Thyroid gland (tissue), 4 donors: ENCODE measurements around the gene CACHD1. TPM values are rescaled to one million over a fixed set of nuclear protein-coding genes. Genes with fewer than 3 reads are reported as not detected.
A peak's percentile ranks its signal among the peaks of the same experiment; 100 is the strongest.

Experiments
- DNase-seq, 2 donors: peaks; one replicate each; pipeline ENCODE4 v3.0.0-alpha.2; 2019
- H3K27ac ChIP-seq, 3 donors: fragments of 200-600 bp; sonication (generic); 1 replicate in 2 of 3; 2 replicates in 1 of 3; pipeline ENCODE4 v1.5.1; 2016 to 2019; ENCODE audit warnings: mild to moderate bottlenecking in 1 of 3, moderate library complexity in 1 of 3
- H3K27me3 ChIP-seq: fragments of 200-600 bp; sonication (generic); one replicate; pipeline ENCODE4 v1.5.1; 2019
- H3K36me3 ChIP-seq, 2 donors: fragments of 200-600 bp; sonication (generic); one replicate each; pipeline ENCODE4 v1.5.1; 2016 to 2019
- H3K4me1 ChIP-seq, 2 donors: fragments of 200-600 bp; sonication (generic); one replicate each; pipeline ENCODE4 v1.5.1; 2017 to 2019
- H3K4me3 ChIP-seq, 3 donors: fragments of 200-600 bp; sonication (generic); replicated peaks in 1 of 3; 1 replicate in 2 of 3; 2 replicates in 1 of 3; pipeline ENCODE4 v1.5.1; 2016; ENCODE audit warnings: mild to moderate bottlenecking in 1 of 3
- H3K9me3 ChIP-seq: fragments of 200-600 bp; sonication (generic); one replicate; pipeline ENCODE4 v1.5.1; 2017
- CTCF ChIP-seq, 6 experiments: fragments of 200-600 bp in 3 of 6; fragments of 450-650 bp in 3 of 6; sonication (generic) in 3 of 6; IDR thresholded peaks; one replicate each; pipeline ENCODE4 v1.5.1; 2016 to 2019; ENCODE audit warnings: antibody characterized with exemption in 6 of 6, mild to moderate bottlenecking in 2 of 6, inconsistent platforms in 1 of 6, moderate library complexity in 1 of 6
- POLR2A ChIP-seq, 2 donors: fragments of 450-650 bp; IDR thresholded peaks; one replicate each; pipeline ENCODE4 v1.6.1; 2017; ENCODE audit warnings: antibody characterized with exemption in 2 of 2, mild to moderate bottlenecking in 2 of 2, moderate library complexity in 1 of 2
- WGBS, 2 donors: methylation state at CpG; one replicate each; pipeline ENCODE4 v1.1.5; 2017; 5-methylcytosine and 5-hydroxymethylcytosine counted together
- intact Hi-C: fragments of 100-400 bp; cut with DNase I; formaldehyde crosslinking; loops from one replicate; pipeline ENCODE4 v1.15.1; 2023
- total RNA-seq, 4 donors: library from RNA; depleted of rRNA; stranded (reverse); fragments of >200 nt; gene quantifications; one replicate each; pipeline ENCODE4 v1.2.3, GENCODE V29; 2016

Gene CACHD1
- total RNA-seq, 4 donors from 2014 or later: 12.9 to 25.1 (median 17.0) TPM

- Histone ChIP-seq H3K9me3 (no peaks in the 10 kb centered on the region), H3K4me1 (peaks cover 0 to 5% of the 10 kb centered on the region in 2 donors), H3K27ac (no peak overlapping the region), H3K36me3 (peaks cover 6 to 17% of the 10 kb centered on the region in 2 donors), H3K27me3 (no peaks in the 10 kb centered on the region), H3K4me3 (no peak overlapping the region)
- WGBS, 2 donors: 96% methylated on average over 1 of the region's 1 CpG
- intact Hi-C loops: loop anchor here (10.0 kb wide), 1 partner anchor 203 kb away; the partner anchor contains the start of gene CACHD1
- DNase-seq: no peak
- TF ChIP-seq POLR2A (IDR thresholded peaks at IDR 0.05) (no peak), CTCF (IDR thresholded peaks at IDR 0.05) (no peak)
Measured at GRCh38 chr1:64677532-64677931, 207.6 kb downstream of the CACHD1 start.

GRCh38 chr1:64678366-64678765 is 208.4 kb downstream of the CACHD1 start:
- TF ChIP-seq CTCF (IDR thresholded peaks at IDR 0.05): no peak
- no peak for TF ChIP-seq POLR2A (IDR thresholded peaks at IDR 0.05)
- WGBS, 2 donors: 36 to 44% methylated on average over 3 of the region's 3 CpGs
- H3K36me3 ChIP-seq: peaks cover 8 to 12% of the 10 kb centered on the region in 2 donors

GRCh38 chr1:64679177-64679576 is 209.2 kb downstream of the CACHD1 start:
- H3K4me1 ChIP-seq: peaks cover 0 to 5% of the 10 kb centered on the region in 2 donors
- WGBS, 2 donors: 96 to 98% methylated on average over 6 of the region's 6 CpGs
- H3K4me3 ChIP-seq: no peak overlapping the region
- no peaks in the 10 kb centered on the region for H3K9me3 ChIP-seq
- TF ChIP-seq POLR2A (IDR thresholded peaks at IDR 0.05) (no peak), CTCF (IDR thresholded peaks at IDR 0.05) (no peak)
- intact Hi-C loops: loop anchor here (10.0 kb wide), 1 partner anchor 204 kb away; the partner anchor contains the start of gene CACHD1
- H3K27me3 ChIP-seq: no peaks in the 10 kb centered on the region
- H3K27ac ChIP-seq: no peak overlapping the region
- no peak for DNase-seq
- peaks cover 8 to 10% of the 10 kb centered on the region in 2 donors for H3K36me3 ChIP-seq

More at GRCh38 chr1:64678366-64678765, 208.4 kb downstream of the CACHD1 start:
- intact Hi-C loops: loop anchor here (10.0 kb wide), 1 partner anchor 204 kb away; the partner anchor contains the start of gene CACHD1
- peak; percentile 26 to 38 for DNase-seq
- Histone ChIP-seq H3K27ac (no peak overlapping the region), H3K4me3 (no peak overlapping the region), H3K4me1 (peaks cover 0 to 5% of the 10 kb centered on the region in 2 donors), H3K9me3 (no peaks in the 10 kb centered on the region), H3K27me3 (no peaks in the 10 kb centered on the region)

- Histone ChIP-seq H3K4me1 (peaks cover 0 to 5% of the 10 kb centered on the region in 2 donors), H3K27ac (no peak overlapping the region), H3K27me3 (no peaks in the 10 kb centered on the region), H3K9me3 (no peaks in the 10 kb centered on the region), H3K4me3 (no peak overlapping the region), H3K36me3 (peaks cover 8 to 10% of the 10 kb centered on the region in 2 donors)
- WGBS, 2 donors: 90 to 92% methylated on average over 2 of the region's 2 CpGs
- no peak for DNase-seq
- no peak for TF ChIP-seq POLR2A (IDR thresholded peaks at IDR 0.05)
- TF ChIP-seq CTCF (IDR thresholded peaks at IDR 0.05): no peak
- intact Hi-C loops: no loop called here
Measured at GRCh38 chr1:64680599-64680998, 210.7 kb downstream of the CACHD1 start.

GRCh38 chr1:64681043-64681442 is 211.1 kb downstream of the CACHD1 start:
- intact Hi-C loops: no loop called here
- peaks cover 0 to 5% of the 10 kb centered on the region in 2 donors for H3K4me1 ChIP-seq
- 85 to 92% methylated on average over 5 of the region's 5 CpGs for WGBS, 2 donors
- peaks cover 8 to 10% of the 10 kb centered on the region in 2 donors for H3K36me3 ChIP-seq
- no peak for DNase-seq
- TF ChIP-seq POLR2A (IDR thresholded peaks at IDR 0.05) (no peak), CTCF (IDR thresholded peaks at IDR 0.05) (no peak)
- H3K4me3 ChIP-seq: no peak overlapping the region
- H3K27ac ChIP-seq: no peak overlapping the region
- H3K27me3 ChIP-seq: no peaks in the 10 kb centered on the region
- H3K9me3 ChIP-seq: no peaks in the 10 kb centered on the region
